CD4-positive, alpha-beta T cell treated with Interleukin-2 at 100 ng/mL for 4 hours (primary cell): Measurements from ENCODE around the gene RBFA.

ENCODE experiments used
- DNase-seq: peaks from one replicate; pipeline ENCODE4 v3.0.0-alpha.2; 2020; ENCODE audit warnings: low spot score

Gene RBFA

DNA sequence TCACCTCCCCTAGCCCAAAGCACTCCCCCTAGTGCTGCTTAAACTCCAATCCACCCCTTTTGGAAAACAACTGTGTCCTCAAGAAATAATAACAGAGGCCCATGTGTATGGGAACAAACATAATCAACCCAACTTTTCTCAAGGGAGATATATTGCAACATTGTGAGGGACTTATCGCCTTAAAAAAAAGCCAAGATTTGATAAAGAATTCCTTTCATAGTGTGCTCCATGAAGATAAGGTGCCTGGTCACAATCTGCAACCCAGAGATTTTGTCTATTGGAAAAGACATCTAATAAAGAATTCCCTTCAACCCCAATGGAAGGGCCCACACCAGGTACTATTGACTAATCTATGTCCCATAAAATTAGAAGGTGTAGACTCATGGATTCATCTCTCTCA, 4.5 kb upstream of the RBFA start:
- DNase-seq = no peak

DNA sequence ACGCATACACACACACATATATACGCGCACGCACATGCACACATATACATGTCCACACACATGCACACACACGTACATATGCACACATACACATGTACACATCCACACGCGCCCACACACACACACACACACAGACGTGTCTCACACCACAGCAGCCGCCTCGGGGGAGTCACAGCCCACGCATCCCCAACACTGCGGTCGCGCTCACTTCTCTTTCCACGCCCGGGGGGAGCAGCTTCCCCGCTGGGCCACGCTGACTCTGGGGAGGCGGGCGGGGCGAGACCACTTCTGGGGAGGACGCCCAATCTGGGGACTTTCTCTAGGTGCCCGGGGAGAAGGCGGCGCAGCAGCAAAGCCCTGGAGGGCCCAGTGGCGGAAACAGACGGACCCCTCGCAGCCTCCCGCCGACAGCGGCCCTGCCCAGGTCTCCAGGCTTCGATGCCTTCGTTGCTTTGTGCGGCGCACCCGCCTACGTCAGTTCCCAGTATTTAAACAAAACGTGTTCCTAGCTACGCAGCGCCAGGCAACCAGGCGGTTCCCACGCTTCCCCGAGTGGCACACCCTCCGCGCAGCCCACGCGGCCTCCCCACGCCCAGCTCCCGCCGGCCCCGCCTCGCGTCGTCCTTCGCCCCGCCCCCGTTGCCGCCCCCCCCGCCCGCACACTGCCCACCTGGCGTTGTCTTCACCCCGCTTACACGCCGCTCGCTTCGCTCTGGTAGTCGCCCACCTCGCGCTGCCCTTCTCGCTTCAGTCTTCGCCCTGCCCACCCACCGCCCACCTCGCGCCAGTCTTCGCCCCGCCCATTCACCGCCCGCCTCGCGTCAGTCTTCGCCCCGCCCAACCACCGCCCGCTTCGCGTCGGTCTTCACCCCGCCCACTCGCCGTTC, 810 bp upstream of the RBFA start:
- no peak for DNase-seq

DNA sequence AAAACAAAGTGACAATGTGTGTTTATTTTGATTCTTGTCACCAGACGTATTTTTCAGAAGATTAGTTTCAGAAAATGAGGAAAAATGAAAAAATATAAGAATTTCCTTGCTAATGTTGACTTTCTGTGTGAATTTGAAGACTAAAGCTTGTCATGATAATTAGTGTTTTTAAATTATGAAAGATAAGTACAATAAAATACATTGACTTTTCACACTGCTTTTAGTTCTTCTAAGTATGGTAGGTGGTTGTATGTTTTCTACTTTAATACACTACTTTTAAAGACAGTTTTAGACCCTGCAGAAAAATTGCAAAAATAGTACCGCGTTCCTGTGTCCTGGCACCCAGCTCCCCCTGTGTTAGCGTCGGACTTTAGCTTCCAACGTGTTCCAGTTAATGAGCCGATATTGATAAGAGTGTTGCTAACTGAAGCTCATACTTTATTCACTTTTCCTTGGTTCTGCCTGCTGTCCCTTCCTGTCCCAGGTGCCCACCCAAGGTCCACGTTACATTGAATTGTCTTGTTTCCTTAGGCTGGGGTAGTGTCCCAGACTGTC, 695 bp downstream of the RBFA start:
- no peak for DNase-seq

DNA sequence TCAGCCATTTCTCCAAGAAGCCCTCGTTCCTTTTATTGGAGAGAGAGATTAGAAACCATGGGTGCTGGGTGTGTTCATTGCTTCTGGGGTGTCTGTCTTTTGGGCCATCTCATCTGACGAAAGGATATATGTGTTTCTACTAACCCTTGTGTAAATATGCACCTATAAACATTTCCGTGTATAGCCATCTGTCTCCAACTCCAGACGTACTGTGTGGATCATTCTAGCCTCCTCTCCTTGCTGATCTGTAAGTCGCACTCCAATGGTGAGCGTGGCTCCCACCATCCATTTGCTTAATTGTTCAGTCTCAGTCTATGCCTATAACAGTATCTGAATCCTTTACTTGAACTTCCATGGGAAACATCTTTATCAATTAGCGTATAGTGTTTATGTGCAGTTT, 1.8 kb downstream of the RBFA start:
- no peak for DNase-seq

DNA sequence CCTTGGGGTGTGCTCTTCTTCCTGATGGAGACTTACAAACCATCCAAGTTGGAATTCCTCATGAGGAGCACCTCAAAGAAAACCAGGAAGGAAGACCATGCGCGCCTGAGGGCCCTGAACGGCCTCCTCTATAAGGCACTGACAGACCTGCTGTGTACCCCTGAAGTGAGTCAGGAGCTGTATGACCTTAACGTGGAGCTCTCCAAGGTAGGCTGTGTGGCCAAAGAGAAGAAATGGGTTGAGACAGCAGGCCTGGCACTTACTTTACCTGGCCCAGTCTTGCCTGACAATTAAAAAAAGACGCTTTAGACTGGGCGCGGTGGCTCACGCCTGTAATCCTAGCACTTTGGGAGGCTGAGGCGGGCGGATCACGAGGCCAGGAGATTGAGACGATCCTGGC, 3.1 kb downstream of the RBFA start:
- no peak for DNase-seq

DNA sequence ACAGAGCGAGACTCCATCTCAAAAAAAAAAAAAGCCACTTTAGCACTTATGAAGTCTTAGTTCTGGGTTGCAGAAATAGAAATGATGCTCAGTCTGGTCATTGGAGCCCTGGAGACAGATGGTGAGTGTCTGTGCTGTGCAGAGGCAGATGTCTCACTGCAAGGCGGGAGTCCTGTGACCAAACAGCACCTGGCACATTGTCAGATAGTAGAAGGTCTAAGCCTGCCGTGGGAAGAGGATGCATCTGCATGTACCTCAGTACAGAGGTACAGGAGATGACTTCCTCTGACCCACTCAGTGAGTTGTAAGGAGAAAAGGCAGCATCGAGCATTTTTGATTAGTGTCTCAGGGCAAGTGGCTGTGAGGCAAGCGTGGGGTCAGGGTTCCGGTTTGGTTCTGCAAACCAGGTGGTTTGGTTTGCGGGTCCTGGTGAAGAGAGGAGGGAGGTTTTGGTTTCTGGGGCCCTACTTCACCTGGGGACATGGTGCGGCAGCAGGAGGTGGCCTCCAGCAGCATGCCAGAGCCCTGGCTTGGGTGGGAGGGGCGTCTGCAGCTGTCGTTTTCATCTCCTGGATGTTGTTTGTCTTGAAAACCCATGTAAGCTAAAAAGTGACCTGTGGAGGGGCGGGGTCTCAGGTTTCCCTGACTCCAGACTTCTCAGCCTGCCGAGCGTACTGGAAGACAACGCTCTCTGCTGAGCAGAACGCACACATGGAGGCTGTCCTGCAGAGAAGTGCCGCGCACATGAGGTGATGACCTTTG, 3.8 kb downstream of the RBFA start:
- no peak for DNase-seq

DNA sequence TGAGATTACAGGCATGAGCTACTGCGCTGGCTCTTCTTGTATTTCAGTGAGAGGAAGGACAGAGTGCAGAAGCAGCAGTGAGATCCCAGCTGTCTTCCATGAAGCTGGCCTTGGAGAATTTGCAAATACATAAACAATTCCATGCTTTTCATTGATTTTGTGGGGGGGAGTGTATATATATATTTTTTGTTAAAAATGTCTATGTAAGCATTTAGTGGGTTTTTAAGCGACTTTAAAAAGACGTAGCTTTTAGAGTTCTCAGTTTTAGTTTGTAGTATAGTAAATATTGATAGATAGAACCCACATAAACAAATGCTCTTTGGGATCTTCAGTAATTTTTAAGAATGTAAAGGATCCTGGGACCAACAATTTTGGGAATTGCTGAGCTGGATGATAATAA, 6.3 kb downstream of the RBFA start:
- DNase-seq = no peak

DNA sequence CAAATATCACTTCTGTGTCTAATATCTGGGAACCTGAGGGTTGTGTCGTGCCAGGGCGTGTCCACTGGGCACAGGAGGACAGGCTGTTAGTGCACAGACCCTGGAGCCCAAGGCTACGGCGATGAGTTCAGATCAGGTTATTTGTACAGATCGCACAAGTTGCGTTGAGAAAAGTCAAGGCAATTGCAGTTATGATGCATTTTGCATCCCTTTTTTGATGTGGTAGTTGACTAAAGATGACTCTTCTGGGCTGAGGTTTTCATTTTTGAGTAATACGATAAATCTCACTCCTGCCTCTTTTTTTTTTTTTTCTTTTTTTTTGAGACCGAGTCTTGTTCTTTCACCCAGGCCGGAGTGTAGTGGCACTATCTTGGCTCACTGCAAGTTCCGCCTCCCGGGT, 7.2 kb downstream of the RBFA start:
- no peak for DNase-seq

DNA sequence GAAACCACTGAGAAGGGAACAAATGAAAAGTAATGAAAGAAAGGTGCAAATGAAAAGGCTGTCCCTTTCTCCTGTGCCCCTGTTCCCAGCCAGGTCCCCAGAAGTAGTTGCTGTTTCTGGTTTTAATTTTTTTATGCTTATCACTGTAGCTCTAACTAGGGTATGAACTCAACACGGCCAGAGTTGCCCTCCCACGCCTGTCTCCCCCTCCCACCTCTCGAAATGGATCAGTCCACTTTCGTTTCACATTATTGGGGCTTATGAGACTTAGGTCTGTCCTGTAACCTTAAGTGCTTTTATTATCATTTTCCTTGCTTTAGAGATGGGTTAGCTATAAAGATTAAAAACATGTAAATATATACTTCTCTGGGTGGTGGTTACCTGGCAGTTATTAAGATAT, 8.6 kb downstream of the RBFA start:
- no peak for DNase-seq

DNA sequence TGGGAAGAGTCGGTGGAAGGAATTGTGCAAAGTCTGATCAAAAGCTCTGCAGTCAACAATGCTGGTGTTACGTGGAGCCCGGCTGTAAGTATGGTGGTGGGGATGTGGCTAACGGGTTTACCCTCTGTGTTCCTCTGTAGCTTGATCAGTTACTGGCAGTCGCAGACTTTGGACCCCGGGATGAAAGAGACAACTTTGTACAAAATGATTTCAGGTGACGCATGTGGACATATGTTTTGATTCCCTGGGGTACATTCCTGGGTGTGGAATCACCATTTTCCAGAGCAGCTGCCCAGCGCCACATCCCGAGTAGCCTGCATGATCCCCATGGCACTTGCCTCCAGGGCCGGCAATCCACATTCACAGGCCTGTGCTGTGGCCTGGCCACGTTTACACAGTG, 9.8 kb downstream of the RBFA start:
- DNase-seq = no peak

DNA sequence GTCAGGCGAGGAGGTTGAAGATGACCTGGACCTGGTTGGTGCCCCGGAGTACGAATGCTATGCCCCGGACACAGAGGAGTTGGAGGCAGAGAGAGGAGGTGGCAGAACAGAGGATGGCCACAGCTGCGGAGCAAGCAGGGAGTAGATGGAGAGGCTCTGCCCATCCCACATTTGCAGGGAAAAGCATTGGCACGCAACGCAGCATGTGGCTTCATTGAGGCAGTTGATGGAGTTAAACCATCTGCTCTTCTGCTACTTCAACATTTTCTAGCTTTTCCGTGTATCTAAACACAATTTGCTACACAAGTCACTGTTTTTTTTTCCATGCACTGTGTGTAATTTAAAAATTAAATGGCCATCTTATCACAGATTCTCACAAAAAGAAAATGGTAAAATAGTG, 11.8 kb downstream of the RBFA start:
- no peak for DNase-seq

DNA sequence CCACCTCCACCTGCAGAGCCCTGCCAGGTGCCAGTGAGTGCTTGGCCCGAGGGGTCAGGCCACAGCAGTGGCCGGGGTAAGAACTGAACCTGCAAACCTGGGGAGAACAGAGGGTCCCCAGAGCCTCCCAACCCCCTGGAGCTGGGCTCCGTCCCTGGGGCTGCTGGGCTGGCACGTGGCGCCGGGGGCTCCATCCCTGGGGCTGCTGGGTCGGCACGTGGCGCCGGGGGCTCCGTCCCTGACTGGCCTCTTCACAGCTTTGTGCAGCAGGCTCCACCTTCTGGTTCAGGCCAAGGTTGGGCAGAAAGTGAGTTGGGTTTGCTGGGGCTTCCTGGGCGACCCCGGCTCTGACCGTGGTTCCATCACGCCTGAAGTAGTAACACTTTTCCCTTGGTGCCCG, 12.2 kb downstream of the RBFA start:
- no peak for DNase-seq

DNA sequence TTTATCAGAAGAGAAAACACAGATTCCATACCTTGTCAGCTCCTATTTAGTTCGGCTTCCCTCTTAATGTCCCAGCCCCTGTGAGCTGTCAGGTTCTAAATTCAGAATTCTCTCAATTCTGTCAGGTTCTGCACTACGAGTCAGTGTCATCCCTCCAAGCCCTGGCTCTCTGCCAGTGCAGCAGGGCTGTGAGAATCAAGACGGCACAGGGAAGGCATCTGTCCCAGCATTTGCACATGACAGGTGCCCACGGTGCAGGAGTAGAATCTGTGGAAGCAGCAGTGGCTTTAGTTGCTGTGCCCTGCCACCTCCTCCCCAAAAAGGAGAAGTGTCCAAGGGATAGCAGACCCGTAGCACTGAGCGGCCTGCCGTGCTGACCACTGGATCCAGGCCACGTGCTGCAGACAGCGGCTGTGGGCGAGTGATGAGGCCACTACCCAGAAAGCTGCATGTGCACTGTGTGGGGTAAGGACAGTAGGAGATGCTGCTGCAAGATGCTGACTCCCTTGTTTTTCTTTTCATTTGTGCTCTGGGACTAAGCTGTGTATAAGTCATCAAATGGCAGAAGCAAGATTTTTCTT, 12.8 kb downstream of the RBFA start:
- DNase-seq = no peak

DNA sequence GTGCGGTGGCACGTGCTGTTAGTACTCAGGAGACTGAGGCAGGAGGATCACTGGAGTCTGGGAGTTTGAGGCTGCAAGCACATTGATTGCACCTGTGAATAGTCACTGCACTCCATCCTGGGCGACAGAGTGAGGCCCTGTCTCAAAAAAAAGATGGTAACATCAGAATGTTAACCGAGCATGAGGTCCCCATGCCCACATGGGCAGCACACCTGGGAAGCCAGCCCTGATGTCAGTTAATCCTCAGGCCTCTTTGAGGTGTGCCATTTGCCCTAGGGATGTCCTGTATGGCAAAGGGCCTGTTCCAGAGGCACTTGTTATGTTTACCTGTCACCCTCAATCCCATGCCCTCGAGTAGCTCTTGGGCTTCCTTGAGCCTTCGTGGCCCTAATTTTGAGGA, 16.6 kb downstream of the RBFA start:
- no peak for DNase-seq

DNA sequence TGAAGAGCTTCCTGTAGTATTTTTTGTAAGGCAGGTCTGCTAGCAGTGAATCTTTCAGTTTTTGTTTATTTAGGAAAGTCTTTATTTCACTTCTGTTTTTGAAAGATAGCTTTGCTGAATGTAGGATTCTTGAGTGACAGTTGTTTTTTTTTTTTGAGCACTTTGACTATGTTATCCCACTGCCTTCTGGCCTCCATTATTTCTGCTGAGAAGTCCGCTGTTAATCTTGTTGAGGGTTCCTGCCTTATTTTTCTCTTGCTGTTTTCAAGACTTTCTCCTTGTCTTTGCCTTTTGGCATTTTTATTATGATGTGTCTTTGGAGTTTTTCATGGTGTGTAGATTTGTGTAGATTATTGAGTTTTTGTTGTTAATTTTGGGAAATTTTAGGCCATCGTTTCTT, 21.9 kb downstream of the RBFA start:
- DNase-seq = no peak

DNA sequence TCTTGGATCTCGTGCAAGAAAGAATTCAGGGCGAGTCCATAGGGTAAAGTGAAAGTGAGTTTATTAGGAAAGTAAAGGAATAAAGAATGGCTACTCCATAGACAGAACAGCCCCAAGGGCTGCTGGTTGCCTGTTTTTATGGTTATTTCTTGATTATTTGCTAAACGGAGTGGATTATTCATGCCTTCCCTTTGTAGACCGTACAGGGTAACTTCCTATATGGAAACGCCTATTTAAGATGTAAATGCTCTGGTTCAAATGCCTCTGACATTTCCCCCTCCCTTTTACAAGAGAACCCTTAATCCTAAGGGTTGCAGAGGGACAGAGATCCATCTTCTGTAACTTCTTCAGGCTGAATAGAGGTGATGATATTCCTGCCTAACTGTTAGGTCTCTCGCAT, 25.7 kb downstream of the RBFA start:
- DNase-seq = no peak

DNA sequence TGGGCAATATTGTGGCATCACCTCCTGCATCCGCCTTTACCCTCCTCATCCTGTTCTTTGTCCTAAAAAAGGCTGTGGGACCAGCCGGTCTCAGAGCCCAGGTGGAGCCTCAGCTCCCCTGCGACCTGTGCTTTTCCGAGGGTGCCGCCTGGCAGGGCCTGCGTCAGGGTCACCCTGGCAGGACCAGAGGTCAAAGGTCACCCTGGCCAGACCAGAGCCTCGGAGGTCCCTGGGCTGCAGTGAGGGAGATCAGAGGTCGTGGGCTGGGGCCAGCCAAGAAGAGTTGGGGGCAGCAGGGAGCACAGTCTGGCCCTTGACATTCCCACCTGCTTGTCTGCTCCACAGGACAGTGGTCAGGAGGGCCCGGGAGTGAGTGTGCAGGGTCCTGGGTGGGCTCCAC, 31.5 kb downstream of the RBFA start:
- no peak for DNase-seq

DNA sequence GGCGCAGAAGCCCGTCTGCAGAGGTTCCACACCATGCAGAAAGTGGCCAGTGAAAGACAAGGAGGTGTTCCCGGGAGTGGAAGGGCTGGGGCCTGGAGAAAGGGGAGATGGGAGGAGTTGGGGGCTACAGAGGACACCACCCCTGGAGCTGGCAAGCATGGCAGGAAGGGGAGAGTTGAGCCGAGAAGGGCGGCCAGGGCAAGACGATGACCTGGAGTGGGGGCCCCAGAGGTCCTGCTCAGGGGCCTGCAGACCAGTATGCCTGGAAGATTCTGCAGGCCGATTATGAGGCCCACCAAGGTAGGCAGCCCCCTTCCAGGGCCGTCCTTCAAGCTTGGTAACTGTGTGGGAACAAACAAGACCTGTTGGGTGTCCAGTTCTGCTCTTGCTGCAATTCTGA, 33.1 kb downstream of the RBFA start:
- no peak for DNase-seq

DNA sequence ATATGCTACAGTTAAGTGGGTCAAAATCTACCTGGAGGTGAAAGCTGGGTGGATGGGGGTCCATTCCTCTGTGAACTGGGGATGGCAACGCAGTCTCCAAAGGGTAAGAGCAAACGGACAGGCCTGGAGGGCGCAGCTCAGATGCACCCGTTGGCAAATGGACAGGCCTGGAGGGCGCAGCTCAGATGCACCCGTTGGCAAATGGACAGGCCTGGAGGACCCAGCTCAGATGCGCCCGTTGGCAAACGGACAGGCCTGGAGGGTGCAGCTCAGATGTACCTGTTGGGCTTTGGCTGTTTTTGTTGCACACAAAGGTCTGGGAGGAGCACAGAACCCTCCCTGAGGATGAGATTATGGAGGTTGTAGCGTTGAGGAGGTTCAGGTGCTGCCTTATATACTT, 33.7 kb downstream of the RBFA start:
- no peak for DNase-seq

DNA sequence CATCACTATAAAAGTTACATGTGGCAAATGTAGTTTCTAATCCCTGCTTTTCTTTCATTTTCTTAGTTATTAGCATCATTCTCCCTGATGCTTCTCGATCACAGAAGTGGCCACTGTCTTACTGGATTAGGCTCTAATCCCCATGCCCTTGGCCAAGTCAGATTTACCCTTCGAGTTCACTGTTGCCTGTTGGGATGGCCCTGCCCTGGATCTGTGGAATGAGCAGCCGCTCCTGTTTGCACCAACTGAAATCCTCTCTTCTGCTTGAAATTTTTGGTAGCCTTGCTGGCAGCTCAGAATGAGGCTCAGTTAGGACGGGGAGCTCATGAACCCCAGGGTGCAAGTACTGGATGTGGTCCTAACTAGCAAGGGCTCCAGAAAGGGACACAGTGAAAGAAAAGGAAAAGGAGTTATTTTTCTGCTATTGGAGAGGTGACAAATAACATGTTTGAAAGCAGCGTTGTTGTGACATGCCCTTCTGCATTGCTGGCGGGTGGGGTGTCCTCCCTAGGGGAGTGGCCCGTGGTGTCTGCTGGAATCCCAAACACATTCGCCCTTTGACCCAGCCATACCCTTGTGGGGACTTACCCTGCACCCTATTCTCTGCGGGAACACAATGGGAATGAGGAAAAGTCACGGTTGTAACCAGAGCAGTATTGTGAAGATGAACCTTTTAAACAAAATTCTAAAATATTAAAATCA, 34.5 kb downstream of the RBFA start:
- DNase-seq = no peak

DNA sequence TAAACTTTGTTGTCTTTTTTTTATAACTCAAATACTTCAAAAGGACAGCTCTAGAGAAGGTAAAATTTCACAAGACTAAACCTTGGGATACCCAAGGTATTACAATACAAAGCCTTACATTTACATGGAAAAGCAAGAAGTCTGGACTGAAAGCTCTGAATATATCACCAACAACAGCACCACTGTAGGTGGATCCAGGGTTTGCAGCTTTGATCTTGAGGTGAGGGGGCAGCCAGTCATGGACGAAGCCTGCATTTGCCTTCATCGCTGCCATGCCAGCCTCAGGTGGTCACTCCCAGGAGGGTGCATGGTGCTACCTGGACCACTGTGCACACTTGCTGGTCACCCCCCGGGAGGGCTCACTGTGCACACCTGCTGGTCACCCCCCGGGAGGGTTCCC, 36.6 kb downstream of the RBFA start:
- no peak for DNase-seq

DNA sequence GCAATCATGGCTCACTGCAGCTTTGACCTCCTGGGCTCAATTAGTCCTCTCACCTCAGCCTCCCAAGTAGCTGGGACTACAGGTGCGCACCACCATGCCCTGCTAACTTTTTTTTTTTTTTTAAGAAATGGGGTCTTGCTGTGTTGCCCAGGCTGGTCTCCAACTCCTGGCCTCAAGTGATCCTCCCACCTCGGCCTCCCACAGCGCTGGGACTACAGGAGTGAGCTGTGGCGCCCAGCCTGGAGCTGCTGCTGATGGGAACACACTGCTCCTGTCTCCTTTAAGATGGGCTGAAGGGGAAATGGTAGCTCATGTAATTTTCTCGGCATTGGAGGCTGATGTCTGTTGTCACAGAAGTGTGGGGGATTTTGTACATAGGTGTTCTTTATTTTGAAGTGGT, 39.9 kb downstream of the RBFA start:
- DNase-seq = no peak
